Embryonic facial prominence (tissue), 1 donor: Measurements from ENCODE around the gene PGPEP1.
"Not testable (repeated sequence)": the region's sequence is repeated elsewhere in the genome, so short reads cannot be mapped to it uniquely, and the experiment has no call there.

Experiments
- DNase-seq: peaks from one replicate; pipeline ENCODE4 v3.0.0-alpha.2; 2016; ENCODE audit errors: extremely low spot score

The PGPEP1 gene

GRCh38 chr19:18390065-18390907 is 49.9 kb downstream of the PGPEP1 start:
- no peak for DNase-seq

- no peak for DNase-seq
Observed at GRCh38 chr19:18391509-18392075, 51.2 kb downstream of the PGPEP1 start.

- DNase-seq: no peak
Observed at GRCh38 chr19:18392417-18392816, 52.0 kb downstream of the PGPEP1 start.

GRCh38 chr19:18392926-18393325 is 52.5 kb downstream of the PGPEP1 start:
- no peak for DNase-seq

- DNase-seq: no peak
Observed at GRCh38 chr19:18393836-18394235, 53.4 kb downstream of the PGPEP1 start.

- no peak for DNase-seq
Observed at GRCh38 chr19:18396471-18397241, 56.3 kb downstream of the PGPEP1 start.

- no peak for DNase-seq
Observed at GRCh38 chr19:18397242-18398202, 57.1 kb downstream of the PGPEP1 start, which contains the start of gene LRRC25. Gene LRRC25, minus strand, starts transcription at chr19:18397622. Its CDS starts 659 bp downstream, at chr19:18396963.

GRCh38 chr19:18399008-18399407 is 58.6 kb downstream of the PGPEP1 start:
- DNase-seq: no peak

- peak; percentile 36 for DNase-seq
Observed at GRCh38 chr19:18401580-18402112, 61.2 kb downstream of the PGPEP1 start.

GRCh38 chr19:18402455-18403248 is 62.3 kb downstream of the PGPEP1 start:
- DNase-seq: not testable (repeated sequence)

- not testable (repeated sequence) for DNase-seq
Observed at GRCh38 chr19:18405754-18406153, 65.4 kb downstream of the PGPEP1 start.

GRCh38 chr19:18406749-18407148 is 66.4 kb downstream of the PGPEP1 start:
- no peak for DNase-seq

GRCh38 chr19:18408053-18408476 is 67.7 kb downstream of the PGPEP1 start:
- no peak for DNase-seq

GRCh38 chr19:18412610-18413239 is 72.3 kb downstream of the PGPEP1 start:
- no peak for DNase-seq

GRCh38 chr19:18414504-18415177 is 74.2 kb downstream of the PGPEP1 start:
- DNase-seq: no peak

GRCh38 chr19:18415178-18415867 is 74.9 kb downstream of the PGPEP1 start:
- no peak for DNase-seq

GRCh38 chr19:18416778-18417249 is 76.4 kb downstream of the PGPEP1 start:
- peak; percentile 87 for DNase-seq
